ENCODE measurements around the gene ACCSL. TPM values are rescaled to one million over a fixed set of nuclear protein-coding genes. Genes with fewer than 3 reads are reported as not detected.

Gene ACCSL
- total RNA-seq, 1 experiment from 2014 or later, result not detected

DNA sequence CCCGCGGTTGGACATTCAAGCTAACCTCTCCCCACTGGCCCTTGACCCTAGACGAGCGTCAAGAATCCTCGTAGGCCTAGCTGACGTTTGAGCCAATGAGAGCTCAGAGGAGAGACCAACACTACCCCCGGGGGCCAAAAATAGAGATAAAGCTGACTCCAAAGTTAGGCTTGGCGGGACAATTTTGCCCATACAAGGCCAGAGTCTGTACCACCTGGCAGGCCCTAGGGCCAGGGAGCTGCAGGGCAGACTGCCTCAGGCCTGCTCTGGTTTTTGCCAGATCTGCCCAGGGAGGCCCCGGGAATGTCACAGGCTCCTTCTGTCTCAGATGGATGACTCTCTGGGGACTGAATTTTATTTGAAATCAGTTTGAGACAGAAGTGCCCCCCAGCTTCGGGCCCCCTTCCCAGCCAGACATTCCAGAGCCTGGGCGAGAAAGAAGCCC is 40.8 kb upstream of the ACCSL start:
- H3K36me3 Mint-ChIP-seq (ENCODE audit: insufficient read depth, unreplicated experiment), result no peaks in the 10 kb centered on the region
- CTCF ChIA-PET, result no interaction called here
- peaks cover 72% of the 10 kb centered on the region for H3K27me3 Mint-ChIP-seq (ENCODE audit: unreplicated experiment)
- BruUV-seq (replicated peaks), result no TSS peak
- no peaks in the 10 kb centered on the region for H3K9me3 Mint-ChIP-seq (ENCODE audit: low read depth, unreplicated experiment)
- no peak overlapping the region for H3K27ac Mint-ChIP-seq (ENCODE audit: unreplicated experiment)
- no peak for DNase-seq
- no peak overlapping the region for H3K4me3 Mint-ChIP-seq (ENCODE audit: low read depth, unreplicated experiment)
- no peak for TF ChIP-seq CTCF (IDR thresholded peaks at IDR 0.05; ENCODE audit: unreplicated experiment)
- no peaks in the 10 kb centered on the region for H3K4me1 Mint-ChIP-seq (ENCODE audit: low read depth, unreplicated experiment)
- intact Hi-C loops (cut with micrococcal nuclease; ENCODE audit: unreplicated experiment), result no loop called here

GRCh38 chr11:44007481-44008087 is 40.2 kb upstream of the ACCSL start:
- BruUV-seq (replicated peaks), result no TSS peak
- intact Hi-C loops (cut with micrococcal nuclease; ENCODE audit: unreplicated experiment), result no loop called here
- H3K36me3 Mint-ChIP-seq (ENCODE audit: insufficient read depth, unreplicated experiment), result no peaks in the 10 kb centered on the region
- TF ChIP-seq CTCF (IDR thresholded peaks at IDR 0.05; ENCODE audit: unreplicated experiment), result no peak
- H3K27me3 Mint-ChIP-seq (ENCODE audit: unreplicated experiment), result peaks cover 72% of the 10 kb centered on the region
- CTCF ChIA-PET, result no interaction called here
- H3K9me3 Mint-ChIP-seq (ENCODE audit: low read depth, unreplicated experiment), result no peaks in the 10 kb centered on the region
- no peaks in the 10 kb centered on the region for H3K4me1 Mint-ChIP-seq (ENCODE audit: low read depth, unreplicated experiment)
- no peak overlapping the region for H3K27ac Mint-ChIP-seq (ENCODE audit: unreplicated experiment)
- no peak for DNase-seq
- H3K4me3 Mint-ChIP-seq (ENCODE audit: low read depth, unreplicated experiment), result no peak overlapping the region

- Mint-ChIP-seq H3K27me3 (ENCODE audit: unreplicated experiment) (peaks cover 74% of the 10 kb centered on the region), H3K9me3 (ENCODE audit: low read depth, unreplicated experiment) (no peaks in the 10 kb centered on the region), H3K36me3 (ENCODE audit: insufficient read depth, unreplicated experiment) (no peaks in the 10 kb centered on the region), H3K4me1 (ENCODE audit: low read depth, unreplicated experiment) (no peaks in the 10 kb centered on the region), H3K4me3 (ENCODE audit: low read depth, unreplicated experiment) (no peak overlapping the region), H3K27ac (ENCODE audit: unreplicated experiment) (no peak overlapping the region)
- intact Hi-C loops (cut with micrococcal nuclease; ENCODE audit: unreplicated experiment), result no loop called here
- DNase-seq, result no peak
- TF ChIP-seq CTCF (IDR thresholded peaks at IDR 0.05; ENCODE audit: unreplicated experiment), result no peak
- CTCF ChIA-PET, result no interaction called here
- BruUV-seq (replicated peaks), result no TSS peak
Observed at GRCh38 chr11:44008088-44008501, 39.7 kb upstream of the ACCSL start.

- intact Hi-C loops (cut with micrococcal nuclease; ENCODE audit: unreplicated experiment), result no loop called here
- CTCF ChIA-PET, result no interaction called here
- H3K4me3 Mint-ChIP-seq (ENCODE audit: low read depth, unreplicated experiment), result no peak overlapping the region
- no TSS peak for BruUV-seq (replicated peaks)
- H3K4me1 Mint-ChIP-seq (ENCODE audit: low read depth, unreplicated experiment), result no peaks in the 10 kb centered on the region
- H3K9me3 Mint-ChIP-seq (ENCODE audit: low read depth, unreplicated experiment), result no peaks in the 10 kb centered on the region
- TF ChIP-seq CTCF (IDR thresholded peaks at IDR 0.05; ENCODE audit: unreplicated experiment), result no peak
- H3K27me3 Mint-ChIP-seq (ENCODE audit: unreplicated experiment), result peaks cover 70% of the 10 kb centered on the region
- no peaks in the 10 kb centered on the region for H3K36me3 Mint-ChIP-seq (ENCODE audit: insufficient read depth, unreplicated experiment)
- H3K27ac Mint-ChIP-seq (ENCODE audit: unreplicated experiment), result no peak overlapping the region
- DNase-seq, result no peak
Observed at GRCh38 chr11:44008698-44009097, 39.1 kb upstream of the ACCSL start.

Data from Calu3 (cell line).